Thymus (tissue), 11 donors: ENCODE data around the gene RBM6. TPM values are rescaled to one million over a fixed set of nuclear protein-coding genes. Genes with fewer than 3 reads are reported as not detected.

Experiments used
- DNase-seq, 9 donors: peaks; one replicate each; pipeline ENCODE4 v3.0.0-alpha.2; 2013; ENCODE audit warnings: low spot score in 9 of 9, low read depth in 6 of 9, missing footprints in 1 of 9
- H3K27ac ChIP-seq, 2 donors: one replicate each; pipeline ENCODE4 v1.5.1; 2013; ENCODE audit warnings: control low read depth in 1 of 2, low read depth in 1 of 2, low read length in 1 of 2, mild to moderate bottlenecking in 1 of 2, moderate library complexity in 1 of 2
- H3K27me3 ChIP-seq, 2 donors: one replicate each; pipeline ENCODE4 v1.5.1; 2013; ENCODE audit warnings: low read length in 1 of 2; ENCODE audit not compliant: control insufficient read depth in 2 of 2, insufficient read depth in 1 of 2
- H3K36me3 ChIP-seq, 2 donors: one replicate each; pipeline ENCODE4 v1.5.1; 2013; ENCODE audit warnings: low read length in 1 of 2, mild to moderate bottlenecking in 1 of 2, moderate library complexity in 1 of 2; ENCODE audit not compliant: control insufficient read depth in 2 of 2, insufficient read depth in 2 of 2
- H3K4me1 ChIP-seq, 2 donors: one replicate each; pipeline ENCODE4 v1.5.1; 2013; ENCODE audit warnings: low read length in 2 of 2; ENCODE audit not compliant: control insufficient read depth in 2 of 2, insufficient read depth in 2 of 2
- H3K4me3 ChIP-seq, 2 donors: one replicate each; pipeline ENCODE4 v1.5.1; 2013; ENCODE audit warnings: low read length in 2 of 2, control low read depth in 1 of 2, mild to moderate bottlenecking in 1 of 2
- H3K9me3 ChIP-seq, 2 donors: one replicate each; pipeline ENCODE4 v1.5.1; 2013; ENCODE audit warnings: low read length in 1 of 2, mild to moderate bottlenecking in 1 of 2; ENCODE audit not compliant: control insufficient read depth in 2 of 2, insufficient read depth in 1 of 2
- WGBS: extraction: QIAGEN DNeasy Blood & Tissue Kit; methylation state at CpG from one replicate; pipeline ENCODE4 v1.1.7; 2013; 5-methylcytosine and 5-hydroxymethylcytosine counted together
- polyA plus RNA-seq: library from polyadenylated mRNA; stranded (reverse); fragments of 200-250 nt; gene quantifications from one replicate; pipeline ENCODE4 v1.2.3, GENCODE V29; 2013
- total RNA-seq: library from RNA; stranded (reverse); fragments of 120-200 nt; gene quantifications from one replicate; pipeline ENCODE4 v1.2.4, GENCODE V29; 2013
- donor health status: healthy.

RBM6 gene
- total and polyA plus RNA-seq, 2 donors: 59.4 to 343 TPM

DNA sequence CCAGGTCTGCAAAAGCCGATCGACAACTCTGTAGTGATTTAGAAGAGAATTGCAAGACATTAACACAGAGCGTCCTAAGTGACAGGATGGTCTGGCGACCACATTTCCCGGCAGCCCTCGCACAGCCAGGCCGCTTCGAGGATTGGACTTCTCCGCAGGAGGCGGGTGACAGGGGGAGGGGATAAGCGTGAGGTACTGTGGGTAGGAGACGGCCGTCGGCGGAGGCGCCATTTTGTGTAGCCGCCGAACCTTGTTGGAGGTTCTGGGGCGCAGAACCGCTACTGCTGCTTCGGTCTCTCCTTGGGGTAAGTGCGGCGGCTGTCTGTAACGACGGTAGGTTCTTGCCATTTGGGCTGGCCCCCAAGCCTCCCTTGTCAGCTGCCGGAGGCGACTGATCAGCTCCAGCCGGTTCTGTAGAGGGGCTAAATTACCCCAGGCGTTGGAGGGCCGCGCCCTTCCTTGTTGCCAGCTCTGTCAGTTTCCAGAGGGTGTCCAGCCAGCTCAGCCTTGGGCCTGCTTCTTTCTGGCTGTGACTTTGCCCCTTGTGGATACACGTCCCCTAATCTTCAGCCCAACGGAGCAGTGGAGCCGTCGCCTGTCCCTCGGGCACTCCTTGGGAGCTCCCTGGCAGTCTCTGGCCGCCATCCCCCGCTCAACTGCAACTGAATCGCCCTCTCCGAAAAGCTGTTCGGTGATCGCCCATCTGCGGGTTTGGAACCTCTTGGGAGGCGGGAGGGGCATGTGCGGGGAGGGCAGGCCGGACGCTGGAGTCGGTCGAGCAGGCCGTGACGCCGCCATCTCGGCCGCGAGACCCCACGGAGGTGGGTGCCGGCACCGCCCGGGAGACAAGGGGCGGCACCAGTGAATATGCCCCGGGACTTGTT, 149.0 kb downstream of the RBM6 start, which contains the start of gene RBM5:
TSS of gene RBM5 (plus strand) at position 195 of the 884 bp plus-strand sequence. CDS start 1,516 bp downstream, outside the sequence.
- H3K27me3 ChIP-seq: no peaks in the 10 kb centered on the region
- H3K9me3 ChIP-seq: no peaks in the 10 kb centered on the region
- peak within 1 kb of the TSS; percentile 82 to 90 for H3K4me3 ChIP-seq
- WGBS: under 1% methylated on average over 61 of the region's 61 CpGs
- H3K27ac ChIP-seq: peak within 1 kb of the TSS; percentile 85 to 90
- peaks cover 8 to 12% of the 10 kb centered on the region in 2 donors for H3K4me1 ChIP-seq
- DNase-seq: peak; percentile 77 to 93 (median 85)
- peaks cover 32 to 37% of the 10 kb centered on the region in 2 donors for H3K36me3 ChIP-seq

DNA sequence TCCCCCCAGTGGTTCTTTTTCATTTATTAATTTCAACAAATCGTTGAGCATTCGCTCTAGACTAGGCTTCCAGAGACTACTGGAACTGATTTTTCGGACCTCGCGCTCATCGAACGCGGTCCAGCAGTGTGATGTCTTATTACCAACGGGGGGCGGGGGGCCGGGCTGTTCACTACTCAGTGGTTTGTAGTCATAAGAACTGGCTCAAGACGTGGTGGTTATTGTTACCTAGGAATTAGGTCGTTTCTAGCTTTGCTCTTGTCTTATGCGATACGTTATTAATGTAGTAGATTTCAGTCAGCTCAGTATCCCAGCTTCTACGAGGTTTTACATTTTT, 149.6 kb downstream of the RBM6 start:
- H3K4me3 ChIP-seq: peak overlapping the region; percentile 82 to 90
- under 1% methylated on average over 16 of the region's 16 CpGs for WGBS
- peaks cover 8 to 12% of the 10 kb centered on the region in 2 donors for H3K4me1 ChIP-seq
- peak overlapping the region in 1 of 2 donors; percentile 85 for H3K27ac ChIP-seq
- H3K9me3 ChIP-seq: no peaks in the 10 kb centered on the region
- H3K36me3 ChIP-seq: peaks cover 38 to 43% of the 10 kb centered on the region in 2 donors
- DNase-seq: no peak
- no peaks in the 10 kb centered on the region for H3K27me3 ChIP-seq

DNA sequence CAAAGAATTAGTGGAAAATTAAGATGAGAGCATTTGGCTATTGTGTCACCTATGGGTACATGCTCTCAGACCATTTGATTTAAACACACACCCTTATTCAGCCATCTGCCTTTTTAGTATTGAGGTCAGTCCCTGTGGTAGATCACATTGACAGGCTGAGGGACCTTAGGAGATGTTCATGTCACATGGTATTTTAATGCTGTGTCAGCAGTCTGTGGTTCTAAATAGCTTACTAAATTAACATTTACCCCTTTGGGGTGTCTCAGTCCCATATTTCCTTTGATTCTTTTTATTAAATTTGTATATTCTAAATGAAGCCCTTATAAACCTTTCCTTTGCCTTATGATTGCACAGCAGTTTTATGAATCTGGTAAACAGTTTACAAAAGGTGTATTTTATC, 151.0 kb downstream of the RBM6 start:
- H3K27me3 ChIP-seq: no peaks in the 10 kb centered on the region
- peaks cover 8 to 12% of the 10 kb centered on the region in 2 donors for H3K4me1 ChIP-seq
- H3K4me3 ChIP-seq: no peak overlapping the region
- no peaks in the 10 kb centered on the region for H3K9me3 ChIP-seq
- no peak overlapping the region for H3K27ac ChIP-seq
- H3K36me3 ChIP-seq: peaks cover 50 to 58% of the 10 kb centered on the region in 2 donors
- DNase-seq: no peak

DNA sequence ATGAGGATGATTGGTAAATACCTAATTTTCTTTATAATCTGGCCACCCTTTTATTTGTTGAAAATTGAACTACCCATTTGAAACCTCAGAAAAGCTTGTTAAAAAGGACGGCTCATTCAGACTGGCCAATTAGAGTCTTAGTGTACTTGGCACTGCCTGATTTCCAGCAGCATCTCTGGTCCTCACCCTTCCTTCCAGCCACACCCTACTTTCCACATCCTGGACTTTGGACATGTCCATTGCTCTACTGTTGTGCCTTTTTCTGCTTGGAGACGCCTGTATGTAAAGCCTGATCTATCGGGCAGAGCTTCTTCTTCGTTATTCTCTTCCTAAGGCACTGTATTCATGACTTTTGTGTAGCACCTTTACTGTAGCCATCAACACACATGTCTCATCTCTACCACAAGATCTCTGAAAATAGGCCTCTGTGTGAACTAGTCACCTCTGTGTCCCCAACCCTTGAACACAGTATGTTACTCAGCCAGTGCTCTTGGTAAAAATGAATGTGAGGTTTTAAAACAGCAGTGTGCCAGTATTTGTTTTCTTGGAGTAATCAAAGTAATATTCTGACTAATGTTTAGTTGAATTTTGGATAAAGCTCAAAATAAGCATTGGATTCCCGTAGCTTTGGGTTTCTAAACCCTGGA, 155.5 kb downstream of the RBM6 start:
- Histone ChIP-seq H3K27ac (no peak overlapping the region), H3K9me3 (no peaks in the 10 kb centered on the region), H3K36me3 (peaks cover 92 to 97% of the 10 kb centered on the region in 2 donors), H3K4me1 (peaks cover 4% of the 10 kb centered on the region in 2 donors), H3K27me3 (no peaks in the 10 kb centered on the region), H3K4me3 (no peak overlapping the region)
- no peak for DNase-seq
- WGBS: 98% methylated on average over 5 of the region's 5 CpGs

DNA sequence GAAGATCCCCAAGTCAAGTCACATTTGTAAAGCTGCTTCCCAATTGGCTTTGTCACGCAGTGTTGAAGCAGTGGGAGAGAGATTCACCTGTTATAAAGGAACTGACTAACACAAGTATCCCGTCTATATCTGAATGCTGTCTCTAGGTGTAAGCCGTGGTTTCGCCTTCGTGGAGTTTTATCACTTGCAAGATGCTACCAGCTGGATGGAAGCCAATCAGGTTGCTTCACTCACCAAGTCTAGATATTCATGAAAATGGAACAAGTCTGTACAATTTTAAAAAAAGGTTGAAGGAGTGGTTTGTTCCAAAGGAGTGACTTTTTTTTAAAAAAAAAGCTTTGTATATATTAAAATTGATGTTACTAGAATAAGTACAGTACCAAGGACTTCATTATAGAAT, 160.4 kb downstream of the RBM6 start:
- Histone ChIP-seq H3K4me3 (no peak overlapping the region), H3K36me3 (peaks cover 90 to 100% of the 10 kb centered on the region in 2 donors)

DNA sequence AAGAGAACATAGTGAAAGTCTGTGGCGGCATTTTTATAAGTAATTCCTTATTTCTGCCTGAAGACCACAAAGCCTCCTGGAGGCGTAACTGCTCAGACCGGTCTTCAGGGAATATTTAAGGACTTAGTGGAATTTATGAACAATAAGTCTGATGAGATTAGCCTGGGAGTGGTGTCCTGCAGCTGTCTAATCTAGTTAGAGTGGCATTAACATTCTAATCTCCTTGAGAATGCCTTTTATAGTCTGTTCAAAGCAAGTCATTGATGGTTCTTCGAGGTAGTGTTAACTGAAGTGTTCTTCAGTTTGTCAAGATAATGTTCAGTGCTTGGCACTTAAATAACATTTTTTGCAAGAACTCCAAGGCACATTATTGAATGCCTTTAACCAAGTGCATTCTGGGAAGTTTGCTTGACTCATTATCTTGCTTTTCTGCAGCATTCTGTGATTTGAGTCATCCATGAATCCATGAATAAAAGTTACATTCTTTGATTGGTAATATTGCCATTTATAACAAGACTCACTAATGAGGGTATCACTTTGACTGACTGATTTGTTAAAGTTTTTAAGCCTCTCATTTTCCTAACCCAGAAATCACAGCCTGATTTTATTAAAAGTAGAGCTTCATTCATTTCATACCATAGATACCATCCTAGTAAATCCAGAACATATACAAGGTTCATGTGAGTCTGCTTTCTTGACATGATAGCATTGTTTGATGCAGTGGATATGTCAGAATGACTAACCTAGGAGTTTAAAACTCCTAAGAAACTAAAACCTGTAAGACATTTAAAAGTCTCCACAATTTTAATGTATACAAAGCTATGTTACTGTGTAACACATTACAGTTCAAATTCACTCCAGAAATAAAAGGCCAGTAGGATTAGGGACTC, 161.3 kb downstream of the RBM6 start:
- no peaks in the 10 kb centered on the region for H3K27me3 ChIP-seq
- WGBS: 97% methylated on average over 4 of the region's 4 CpGs
- no peaks in the 10 kb centered on the region for H3K9me3 ChIP-seq
- no peak overlapping the region for H3K27ac ChIP-seq
- H3K4me3 ChIP-seq: no peak overlapping the region
- H3K4me1 ChIP-seq: no peaks in the 10 kb centered on the region
- H3K36me3 ChIP-seq: peaks cover 91 to 100% of the 10 kb centered on the region in 2 donors
- no peak for DNase-seq

More for the DNA sequence above, 160.4 kb downstream of the RBM6 start:
- DNase-seq: no peak
- H3K27ac ChIP-seq: no peak overlapping the region
- 92% methylated on average over 5 of the region's 5 CpGs for WGBS
- H3K27me3 ChIP-seq: no peaks in the 10 kb centered on the region
- H3K4me1 ChIP-seq: no peaks in the 10 kb centered on the region
- H3K9me3 ChIP-seq: no peaks in the 10 kb centered on the region

DNA sequence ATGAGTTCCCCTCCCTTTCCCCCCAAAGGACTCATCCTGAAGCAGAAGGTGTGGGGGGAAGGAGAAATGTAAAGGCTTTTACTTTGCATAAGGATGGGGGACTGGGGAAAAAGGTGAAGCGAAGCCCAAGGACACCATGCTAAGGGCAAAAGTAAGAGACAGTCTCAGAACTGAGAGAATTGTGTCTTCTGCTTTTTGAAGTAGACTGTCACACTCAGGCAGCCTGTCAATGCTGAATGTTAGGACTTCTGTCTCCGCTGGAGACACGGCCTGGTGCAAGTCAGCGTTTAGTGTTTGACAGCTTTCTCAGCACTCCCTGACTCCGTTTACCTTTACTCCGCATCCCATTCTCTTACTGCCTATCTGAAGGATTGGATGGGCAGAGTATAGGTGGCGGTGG, 162.6 kb downstream of the RBM6 start:
- Histone ChIP-seq H3K9me3 (no peaks in the 10 kb centered on the region), H3K27ac (no peak overlapping the region), H3K27me3 (no peaks in the 10 kb centered on the region), H3K36me3 (peaks cover 90 to 100% of the 10 kb centered on the region in 2 donors), H3K4me1 (no peaks in the 10 kb centered on the region), H3K4me3 (no peak overlapping the region)
- no peak for DNase-seq
- WGBS: 99% methylated on average over 7 of the region's 7 CpGs

DNA sequence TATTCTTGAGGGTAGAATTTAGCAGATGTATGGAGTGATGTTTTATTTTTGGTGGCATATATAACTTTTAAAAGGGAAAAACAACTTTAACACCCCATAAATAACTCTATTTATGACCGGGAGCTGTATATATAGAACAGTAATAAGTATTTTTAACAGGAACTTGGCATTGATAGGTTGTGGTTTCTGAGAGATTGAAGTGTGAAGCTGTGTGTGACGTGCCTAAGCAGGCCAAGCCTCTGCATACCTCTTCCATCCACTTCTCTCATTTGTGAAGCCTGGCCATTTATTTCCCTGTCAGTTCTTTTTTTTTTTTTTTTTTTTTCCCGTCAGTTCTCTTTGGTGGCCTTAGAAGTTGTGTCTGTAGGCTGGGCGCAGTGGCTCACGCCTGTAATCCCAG, 171.8 kb downstream of the RBM6 start:
- H3K27ac ChIP-seq: no peak overlapping the region

More for the DNA sequence above, 171.8 kb downstream of the RBM6 start:
- Histone ChIP-seq H3K36me3 (peaks cover 94 to 96% of the 10 kb centered on the region in 2 donors), H3K27me3 (no peaks in the 10 kb centered on the region), H3K4me3 (no peak overlapping the region), H3K4me1 (no peaks in the 10 kb centered on the region), H3K9me3 (no peaks in the 10 kb centered on the region)
- DNase-seq: no peak
- 94% methylated on average over 5 of the region's 5 CpGs for WGBS
